ENCODE results near the gene GALNT7. TPM values are rescaled to one million over a fixed set of nuclear protein-coding genes. Genes with fewer than 3 reads are reported as not detected.

GALNT7 gene
- total RNA-seq, 1 donor: 18.8 TPM

- H3K79me2 ChIP-seq (ENCODE audit: insufficient read depth, low read length): no peaks in the 10 kb centered on the region
- no peak for TF ChIP-seq CTCF (IDR thresholded peaks at IDR 0.05; ENCODE audit: extremely low read depth, low read depth, low read length)
- no peak overlapping the region for H2AFZ ChIP-seq (ENCODE audit: low read length)
- H3K27me3 ChIP-seq (ENCODE audit: insufficient read depth, low read length): no peaks in the 10 kb centered on the region
- no peaks in the 10 kb centered on the region for H3K36me3 ChIP-seq (ENCODE audit: insufficient read depth, low read length)
- H3K4me1 ChIP-seq (ENCODE audit: insufficient read depth, low read length): no peaks in the 10 kb centered on the region
- no peak for DNase-seq (ENCODE audit: insufficient read length, low spot score, missing footprints)
- H3K9me3 ChIP-seq (ENCODE audit: low read depth, low read length): no peaks in the 10 kb centered on the region
- H3K27ac ChIP-seq (ENCODE audit: low read depth, low read length): no peak overlapping the region
- H3K4me3 ChIP-seq (ENCODE audit: insufficient read depth, low read length): no peak overlapping the region
- no peak overlapping the region for H3K4me2 ChIP-seq (ENCODE audit: insufficient read depth, low read length)
- H4K20me1 ChIP-seq (ENCODE audit: insufficient read depth, low read length): no peaks in the 10 kb centered on the region
Observed at GRCh38 chr4:173275150-173275549, 106.5 kb downstream of the GALNT7 start.

GRCh38 chr4:173277340-173277739 lies 108.7 kb downstream of the GALNT7 start:
- Histone ChIP-seq H3K79me2 (ENCODE audit: insufficient read depth, low read length) (no peaks in the 10 kb centered on the region), H2AFZ (ENCODE audit: low read length) (no peak overlapping the region), H3K9me3 (ENCODE audit: low read depth, low read length) (no peaks in the 10 kb centered on the region), H3K27ac (ENCODE audit: low read depth, low read length) (no peak overlapping the region), H3K27me3 (ENCODE audit: insufficient read depth, low read length) (no peaks in the 10 kb centered on the region), H3K36me3 (ENCODE audit: insufficient read depth, low read length) (no peaks in the 10 kb centered on the region), H3K4me2 (ENCODE audit: insufficient read depth, low read length) (no peak overlapping the region), H4K20me1 (ENCODE audit: insufficient read depth, low read length) (no peaks in the 10 kb centered on the region), H3K4me3 (ENCODE audit: insufficient read depth, low read length) (no peak overlapping the region), H3K4me1 (ENCODE audit: insufficient read depth, low read length) (no peaks in the 10 kb centered on the region)
- DNase-seq (ENCODE audit: insufficient read length, low spot score, missing footprints): no peak
- TF ChIP-seq CTCF (IDR thresholded peaks at IDR 0.05; ENCODE audit: extremely low read depth, low read depth, low read length): no peak

- no peaks in the 10 kb centered on the region for H3K27me3 ChIP-seq (ENCODE audit: insufficient read depth, low read length)
- DNase-seq (ENCODE audit: insufficient read length, low spot score, missing footprints): no peak
- H4K20me1 ChIP-seq (ENCODE audit: insufficient read depth, low read length): no peaks in the 10 kb centered on the region
- no peak overlapping the region for H3K27ac ChIP-seq (ENCODE audit: low read depth, low read length)
- H3K4me1 ChIP-seq (ENCODE audit: insufficient read depth, low read length): no peaks in the 10 kb centered on the region
- no peaks in the 10 kb centered on the region for H3K36me3 ChIP-seq (ENCODE audit: insufficient read depth, low read length)
- no peak overlapping the region for H3K4me3 ChIP-seq (ENCODE audit: insufficient read depth, low read length)
- H3K79me2 ChIP-seq (ENCODE audit: insufficient read depth, low read length): no peaks in the 10 kb centered on the region
- TF ChIP-seq CTCF (IDR thresholded peaks at IDR 0.05; ENCODE audit: extremely low read depth, low read depth, low read length): no peak
- peaks cover 1% of the 10 kb centered on the region for H3K9me3 ChIP-seq (ENCODE audit: low read depth, low read length)
- H2AFZ ChIP-seq (ENCODE audit: low read length): no peak overlapping the region
- H3K4me2 ChIP-seq (ENCODE audit: insufficient read depth, low read length): no peak overlapping the region
Observed at GRCh38 chr4:173280998-173281397, 112.4 kb downstream of the GALNT7 start.

GRCh38 chr4:173281406-173282255 lies 113.0 kb downstream of the GALNT7 start:
- no peak for TF ChIP-seq CTCF (IDR thresholded peaks at IDR 0.05; ENCODE audit: extremely low read depth, low read depth, low read length)
- H3K4me2 ChIP-seq (ENCODE audit: insufficient read depth, low read length): no peak overlapping the region

More at GRCh38 chr4:173281406-173282255, 113.0 kb downstream of the GALNT7 start:
- Histone ChIP-seq H3K36me3 (ENCODE audit: insufficient read depth, low read length) (no peaks in the 10 kb centered on the region), H3K9me3 (ENCODE audit: low read depth, low read length) (peaks cover 1% of the 10 kb centered on the region), H2AFZ (ENCODE audit: low read length) (no peak overlapping the region), H3K4me1 (ENCODE audit: insufficient read depth, low read length) (no peaks in the 10 kb centered on the region), H3K79me2 (ENCODE audit: insufficient read depth, low read length) (no peaks in the 10 kb centered on the region), H4K20me1 (ENCODE audit: insufficient read depth, low read length) (no peaks in the 10 kb centered on the region), H3K27me3 (ENCODE audit: insufficient read depth, low read length) (no peaks in the 10 kb centered on the region), H3K27ac (ENCODE audit: low read depth, low read length) (no peak overlapping the region), H3K4me3 (ENCODE audit: insufficient read depth, low read length) (no peak overlapping the region)
- DNase-seq (ENCODE audit: insufficient read length, low spot score, missing footprints): no peak

Measured in osteoblast (primary cell).